OCI-LY3 (cell line): Measurements from ENCODE around the gene CADPS2.

Experiments used
- H2AFZ ChIP-seq: fragments of 200-600, 300-600 bp; shearing (Covaris generic); 2 replicates; pipeline ENCODE4 v1.6.0; 2014; ENCODE audit warnings: antibody characterized with exemption, low read depth, low read length
- H3K27ac ChIP-seq: fragments of 200-600, 300-600 bp; sonication (generic); 2 replicates; pipeline ENCODE4 v1.5.1; 2014; ENCODE audit warnings: mild to moderate bottlenecking, low read length, moderate library complexity, mixed read lengths
- H3K27me3 ChIP-seq: fragments of 200-600, 300-600 bp; sonication (generic); 2 replicates; pipeline ENCODE4 v1.6.1; 2014; ENCODE audit warnings: low read depth, low read length, mixed read lengths
- H3K36me3 ChIP-seq: fragments of 200-600, 300-600 bp; sonication (generic); replicated peaks from 2 replicates; pipeline ENCODE3; 2014; ENCODE audit warnings: low read depth, low read length, mixed read lengths
- H3K4me1 ChIP-seq: fragments of 300-600, 200-600 bp; sonication (generic); 2 replicates; pipeline ENCODE4 v1.6.1; 2014; ENCODE audit warnings: low read length, mixed read lengths
- H3K4me2 ChIP-seq: fragments of 200-600, 300-600 bp; sonication (generic); 2 replicates; pipeline ENCODE4 v1.6.1; 2014; ENCODE audit warnings: low read length, mixed read lengths
- H3K4me3 ChIP-seq: fragments of 300-600, 200-600 bp; sonication (generic); 2 replicates; pipeline ENCODE4 v1.5.1; 2014; ENCODE audit warnings: antibody characterized with exemption, mild to moderate bottlenecking, low read length, moderate library complexity
- H3K79me2 ChIP-seq: fragments of 300-600, 200-600 bp; shearing (Covaris generic); 2 replicates; pipeline ENCODE4 v1.6.1; 2014; ENCODE audit warnings: mild to moderate bottlenecking, low read length, mixed read lengths
- H3K9ac ChIP-seq: fragments of 300-600, 200-600 bp; shearing (Covaris generic); 2 replicates; pipeline ENCODE4 v1.6.0; 2014; ENCODE audit warnings: mild to moderate bottlenecking, low read length, moderate library complexity
- H3K9me3 ChIP-seq: fragments of 200-600, 300-600 bp; shearing (Covaris generic); 2 replicates; pipeline ENCODE4 v1.6.1; 2014; ENCODE audit warnings: low read length, mixed read lengths; ENCODE audit not compliant: insufficient read depth
- H4K20me1 ChIP-seq: fragments of 200-600, 300-600 bp; sonication (generic); 2 replicates; pipeline ENCODE4 v1.6.1; 2016; ENCODE audit warnings: low read length, mixed read lengths; ENCODE audit not compliant: insufficient read depth
- EZH2phosphoT487 ChIP-seq: fragments of 200-600 bp; shearing (Covaris generic); IDR thresholded peaks from 2 replicates; pipeline ENCODE4 v1.6.1; 2018; ENCODE audit warnings: antibody characterized with exemption, mixed run types, low read depth
- TF ChIP-seq, protein P1 (sequence below): fragments of 200-600, 300-600 bp; sonication (generic); IDR thresholded peaks from 2 replicates; pipeline ENCODE4 v1.5.1; 2014; ENCODE audit warnings: antibody characterized with exemption, low read length, low read depth

Gene CADPS2

DNA sequence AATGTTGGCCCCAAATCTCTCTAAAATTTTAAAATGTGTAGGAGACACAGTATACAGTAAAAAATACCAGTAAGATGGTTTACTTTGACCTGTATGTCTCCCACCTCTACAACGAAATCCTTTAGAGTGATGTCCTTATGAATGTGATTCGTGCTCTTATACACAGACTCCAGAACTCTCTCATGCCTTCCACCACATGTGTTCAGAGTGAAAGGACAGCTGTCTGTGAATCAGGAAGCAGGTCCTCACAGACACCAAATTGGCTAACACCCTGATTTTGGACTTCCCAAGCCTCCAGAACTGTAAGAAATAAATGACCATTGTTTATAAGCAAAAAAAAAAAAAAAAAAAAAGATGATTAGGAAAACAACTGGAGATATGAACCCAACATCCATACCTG lies 222.5 kb downstream of the CADPS2 start:
- TF ChIP-seq EZH2phosphoT487, result no peak
- TF ChIP-seq, protein P1, sequence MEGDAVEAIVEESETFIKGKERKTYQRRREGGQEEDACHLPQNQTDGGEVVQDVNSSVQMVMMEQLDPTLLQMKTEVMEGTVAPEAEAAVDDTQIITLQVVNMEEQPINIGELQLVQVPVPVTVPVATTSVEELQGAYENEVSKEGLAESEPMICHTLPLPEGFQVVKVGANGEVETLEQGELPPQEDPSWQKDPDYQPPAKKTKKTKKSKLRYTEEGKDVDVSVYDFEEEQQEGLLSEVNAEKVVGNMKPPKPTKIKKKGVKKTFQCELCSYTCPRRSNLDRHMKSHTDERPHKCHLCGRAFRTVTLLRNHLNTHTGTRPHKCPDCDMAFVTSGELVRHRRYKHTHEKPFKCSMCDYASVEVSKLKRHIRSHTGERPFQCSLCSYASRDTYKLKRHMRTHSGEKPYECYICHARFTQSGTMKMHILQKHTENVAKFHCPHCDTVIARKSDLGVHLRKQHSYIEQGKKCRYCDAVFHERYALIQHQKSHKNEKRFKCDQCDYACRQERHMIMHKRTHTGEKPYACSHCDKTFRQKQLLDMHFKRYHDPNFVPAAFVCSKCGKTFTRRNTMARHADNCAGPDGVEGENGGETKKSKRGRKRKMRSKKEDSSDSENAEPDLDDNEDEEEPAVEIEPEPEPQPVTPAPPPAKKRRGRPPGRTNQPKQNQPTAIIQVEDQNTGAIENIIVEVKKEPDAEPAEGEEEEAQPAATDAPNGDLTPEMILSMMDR, result no peak
- Histone ChIP-seq H3K36me3 (no peaks in the 10 kb centered on the region), H3K79me2 (no peaks in the 10 kb centered on the region), H3K27ac (no peak overlapping the region), H3K9me3 (no peaks in the 10 kb centered on the region), H3K9ac (no peak overlapping the region), H3K4me2 (no peak overlapping the region), H3K4me1 (no peaks in the 10 kb centered on the region), H3K27me3 (no peaks in the 10 kb centered on the region), H2AFZ (no peak overlapping the region), H3K4me3 (no peak overlapping the region), H4K20me1 (no peaks in the 10 kb centered on the region)

DNA sequence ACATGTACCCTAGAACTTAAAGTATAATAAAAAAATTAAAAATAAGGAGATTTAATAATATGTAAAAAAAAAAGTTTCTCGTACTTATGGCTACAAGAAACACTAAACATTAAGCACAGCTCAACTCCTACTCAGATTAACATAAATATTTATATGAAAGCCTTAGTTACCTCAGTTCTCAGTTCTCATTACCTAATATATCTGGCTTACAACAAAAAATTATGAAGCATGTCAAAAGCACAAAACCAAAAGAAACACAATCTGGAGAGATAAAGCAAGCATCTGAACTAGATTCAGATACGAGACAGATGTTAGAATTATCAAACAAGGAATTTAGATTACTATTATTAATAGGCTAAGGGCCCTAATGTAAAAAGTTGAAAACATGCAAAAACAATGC lies 227.4 kb downstream of the CADPS2 start:
- Histone ChIP-seq H4K20me1 (no peaks in the 10 kb centered on the region), H3K27me3 (no peaks in the 10 kb centered on the region), H3K4me3 (no peak overlapping the region), H2AFZ (no peak overlapping the region), H3K79me2 (no peaks in the 10 kb centered on the region), H3K36me3 (no peaks in the 10 kb centered on the region), H3K9me3 (no peaks in the 10 kb centered on the region), H3K9ac (no peak overlapping the region), H3K27ac (no peak overlapping the region), H3K4me2 (no peak overlapping the region), H3K4me1 (no peaks in the 10 kb centered on the region)
- TF ChIP-seq EZH2phosphoT487, result no peak
- TF ChIP-seq, protein P1, result no peak

DNA sequence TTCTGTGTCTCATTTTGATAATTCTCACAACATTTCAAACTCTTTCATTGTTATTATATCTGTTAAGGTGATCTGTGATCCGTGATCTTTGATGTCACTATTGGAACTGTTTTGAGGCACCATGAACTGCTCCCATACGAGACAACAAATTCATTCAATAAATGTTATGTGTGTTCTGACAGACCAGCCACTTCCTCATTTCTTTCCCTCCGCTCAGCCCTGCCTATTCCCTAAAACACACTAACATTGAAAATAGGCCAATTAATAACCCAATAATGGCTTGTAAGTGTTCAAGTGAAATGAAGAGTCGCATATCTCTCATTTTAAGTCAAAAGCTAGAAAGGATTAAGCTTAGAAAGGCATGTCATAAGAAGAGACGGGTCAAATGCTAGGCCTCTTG lies 232.6 kb downstream of the CADPS2 start:
- Histone ChIP-seq H3K27ac (no peak overlapping the region), H3K4me3 (no peak overlapping the region), H3K4me1 (no peaks in the 10 kb centered on the region), H3K9ac (no peak overlapping the region), H4K20me1 (no peaks in the 10 kb centered on the region), H3K4me2 (no peak overlapping the region), H2AFZ (no peak overlapping the region), H3K36me3 (no peaks in the 10 kb centered on the region), H3K27me3 (no peaks in the 10 kb centered on the region), H3K9me3 (no peaks in the 10 kb centered on the region), H3K79me2 (no peaks in the 10 kb centered on the region)
- TF ChIP-seq, protein P1, result no peak
- no peak for TF ChIP-seq EZH2phosphoT487

DNA sequence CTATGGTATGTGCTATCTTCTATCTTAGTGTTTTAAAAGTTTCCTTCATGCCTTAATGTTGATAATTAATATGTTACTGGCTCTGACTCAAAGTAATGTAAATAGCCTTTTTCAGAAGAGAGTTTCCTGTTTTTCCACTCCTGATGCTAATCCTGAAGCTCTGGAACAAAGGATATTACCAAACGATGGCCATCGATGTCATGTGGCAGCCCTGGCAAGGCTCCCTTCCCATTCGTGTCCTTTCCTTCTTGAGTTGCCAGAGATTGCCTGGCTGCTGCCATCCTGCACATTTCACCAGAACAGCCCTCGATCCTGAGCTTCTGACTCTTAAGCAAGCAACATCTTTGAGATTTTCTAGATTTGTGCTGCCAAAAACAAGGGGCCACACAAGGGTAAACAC lies 233.4 kb downstream of the CADPS2 start:
- H3K36me3 ChIP-seq, result no peaks in the 10 kb centered on the region
- no peak overlapping the region for H2AFZ ChIP-seq
- TF ChIP-seq, protein P1, result no peak
- TF ChIP-seq EZH2phosphoT487, result no peak
- H3K4me1 ChIP-seq, result no peaks in the 10 kb centered on the region
- no peaks in the 10 kb centered on the region for H3K27me3 ChIP-seq
- H3K79me2 ChIP-seq, result no peaks in the 10 kb centered on the region
- H3K9ac ChIP-seq, result no peak overlapping the region
- H3K27ac ChIP-seq, result no peak overlapping the region
- no peak overlapping the region for H3K4me2 ChIP-seq
- H3K9me3 ChIP-seq, result no peaks in the 10 kb centered on the region
- no peaks in the 10 kb centered on the region for H4K20me1 ChIP-seq
- no peak overlapping the region for H3K4me3 ChIP-seq
